OCI-LY1 (cell line): ENCODE data around the gene DTL.

ENCODE experiments used
- H2AFZ ChIP-seq: fragments of 200-600 bp; sonication (generic), shearing (Covaris generic); 2 replicates; pipeline ENCODE4 v1.6.0; 2014; ENCODE audit warnings: antibody characterized with exemption, mild to moderate bottlenecking, low read length
- H3F3A ChIP-seq: fragments of 200-600 bp; sonication (generic), shearing (Covaris generic); 2 replicates; pipeline ENCODE4 v1.6.0; 2014; ENCODE audit warnings: mild to moderate bottlenecking, antibody characterized with exemption, low read length, moderate library complexity; ENCODE audit not compliant: insufficient read depth
- H3K27ac ChIP-seq: fragments of 200-600 bp; sonication (generic); 2 replicates; pipeline ENCODE4 v1.5.1; 2014; ENCODE audit warnings: low read length, mixed run types, mild to moderate bottlenecking, low read depth; ENCODE audit not compliant: poor library complexity, severe bottlenecking
- H3K27me3 ChIP-seq: fragments of 200-600 bp; sonication (generic); 2 replicates; pipeline ENCODE4 v1.6.0; 2014; ENCODE audit warnings: antibody characterized with exemption, mild to moderate bottlenecking, low read length, moderate library complexity; ENCODE audit not compliant: insufficient read depth
- H3K36me3 ChIP-seq: fragments of 200-600 bp; sonication (generic); 2 replicates; pipeline ENCODE4 v1.6.1; 2014; ENCODE audit warnings: mild to moderate bottlenecking, antibody characterized with exemption, low read length, moderate library complexity, mixed read lengths; ENCODE audit not compliant: insufficient read depth
- H3K4me1 ChIP-seq: fragments of 200-600 bp; sonication (generic); 2 replicates; pipeline ENCODE4 v1.5.1; 2014; ENCODE audit warnings: mild to moderate bottlenecking, low read length, moderate library complexity; ENCODE audit not compliant: insufficient read depth, severe bottlenecking
- H3K4me2 ChIP-seq: fragments of 200-600 bp; sonication (generic), shearing (Covaris generic); 2 replicates; pipeline ENCODE4 v1.6.1; 2014; ENCODE audit warnings: low read length
- H3K4me3 ChIP-seq: fragments of 200-600 bp; sonication (generic); 2 replicates; pipeline ENCODE4 v1.5.1; 2014; ENCODE audit warnings: low read length, low read depth, mild to moderate bottlenecking, mixed read lengths; ENCODE audit not compliant: poor library complexity, severe bottlenecking
- H3K79me2 ChIP-seq: fragments of 200-600 bp; shearing (Covaris generic); 2 replicates; pipeline ENCODE4 v1.6.1; 2016; ENCODE audit warnings: mixed run types, low read length, mixed read lengths; ENCODE audit not compliant: insufficient read depth
- H3K9ac ChIP-seq: fragments of 200-600 bp; sonication (generic), shearing (Covaris generic); 2 replicates; pipeline ENCODE4 v1.6.1; 2014; ENCODE audit warnings: mild to moderate bottlenecking, low read length, mixed read lengths
- H3K9me2 ChIP-seq: fragments of 200-600 bp; sonication (generic), shearing (Covaris generic); 2 replicates; pipeline ENCODE4 v1.6.1; 2014; ENCODE audit warnings: low read depth, mild to moderate bottlenecking, low read length, mixed read lengths
- H3K9me3 ChIP-seq: fragments of 200-600 bp; shearing (Covaris generic); 2 replicates; pipeline ENCODE4 v1.6.1; 2014; ENCODE audit warnings: low read length, mixed read lengths
- H4K20me1 ChIP-seq: fragments of 200-600 bp; sonication (generic), shearing (Covaris generic); 2 replicates; pipeline ENCODE4 v1.6.0; 2016; ENCODE audit warnings: mild to moderate bottlenecking, low read length; ENCODE audit not compliant: insufficient read depth
- EZH2 ChIP-seq: fragments of 200-600 bp; sonication (generic), shearing (Covaris generic); IDR thresholded peaks from 2 replicates; pipeline ENCODE4 v1.8.0; 2017; ENCODE audit warnings: borderline replicate concordance, mixed run types, mild to moderate bottlenecking, antibody characterized with exemption, low read length, moderate library complexity, mixed read lengths
- TF ChIP-seq, protein P1 (sequence below): fragments of 200-600 bp; sonication (generic), shearing (Covaris generic); IDR thresholded peaks from 2 replicates; pipeline ENCODE4 v1.5.1; 2017; ENCODE audit warnings: mild to moderate bottlenecking, antibody characterized with exemption, low read length, moderate library complexity, mixed read lengths

DTL gene

DNA sequence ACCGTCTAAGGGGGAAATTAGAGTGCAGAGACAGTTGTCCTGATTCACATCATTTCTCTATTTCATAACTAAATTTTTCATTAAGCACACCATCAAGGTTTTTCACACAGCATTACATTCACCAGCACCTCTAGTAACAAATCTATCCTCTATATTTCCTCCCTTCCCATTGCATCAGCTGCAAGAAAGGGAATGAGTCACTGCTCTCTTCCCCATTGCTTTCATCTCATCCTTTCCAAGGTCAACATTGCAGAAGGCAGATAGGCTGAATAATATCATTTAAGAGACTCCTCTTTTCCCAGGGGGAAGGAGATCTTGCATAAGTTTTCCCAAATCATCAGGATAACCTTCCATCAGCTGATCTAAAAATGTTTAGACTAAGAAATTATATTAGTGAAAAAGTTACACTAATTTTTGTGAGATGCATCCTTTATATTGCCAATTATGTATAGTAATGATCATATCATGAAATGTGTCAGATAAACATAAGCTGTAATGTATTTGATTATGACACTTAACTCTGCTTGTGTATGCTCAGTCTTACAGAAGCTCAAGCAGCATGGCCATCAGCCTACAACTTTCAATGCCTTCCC, 4.5 kb upstream of the DTL start:
- H2AFZ ChIP-seq = no peak overlapping the region
- H4K20me1 ChIP-seq = no peaks in the 10 kb centered on the region
- peaks cover 44% of the 10 kb centered on the region for H3K4me1 ChIP-seq
- peaks cover 78% of the 10 kb centered on the region for H3K79me2 ChIP-seq
- H3K4me2 ChIP-seq = peak overlapping the region; percentile 32; the same call in 1 of the 2 replicates
- H3K9ac ChIP-seq = no peak overlapping the region
- H3K4me3 ChIP-seq = no peak overlapping the region
- no peaks in the 10 kb centered on the region for H3F3A ChIP-seq
- no peaks in the 10 kb centered on the region for H3K9me2 ChIP-seq
- H3K9me3 ChIP-seq = no peaks in the 10 kb centered on the region
- no peak for TF ChIP-seq EZH2
- TF ChIP-seq, protein P1, sequence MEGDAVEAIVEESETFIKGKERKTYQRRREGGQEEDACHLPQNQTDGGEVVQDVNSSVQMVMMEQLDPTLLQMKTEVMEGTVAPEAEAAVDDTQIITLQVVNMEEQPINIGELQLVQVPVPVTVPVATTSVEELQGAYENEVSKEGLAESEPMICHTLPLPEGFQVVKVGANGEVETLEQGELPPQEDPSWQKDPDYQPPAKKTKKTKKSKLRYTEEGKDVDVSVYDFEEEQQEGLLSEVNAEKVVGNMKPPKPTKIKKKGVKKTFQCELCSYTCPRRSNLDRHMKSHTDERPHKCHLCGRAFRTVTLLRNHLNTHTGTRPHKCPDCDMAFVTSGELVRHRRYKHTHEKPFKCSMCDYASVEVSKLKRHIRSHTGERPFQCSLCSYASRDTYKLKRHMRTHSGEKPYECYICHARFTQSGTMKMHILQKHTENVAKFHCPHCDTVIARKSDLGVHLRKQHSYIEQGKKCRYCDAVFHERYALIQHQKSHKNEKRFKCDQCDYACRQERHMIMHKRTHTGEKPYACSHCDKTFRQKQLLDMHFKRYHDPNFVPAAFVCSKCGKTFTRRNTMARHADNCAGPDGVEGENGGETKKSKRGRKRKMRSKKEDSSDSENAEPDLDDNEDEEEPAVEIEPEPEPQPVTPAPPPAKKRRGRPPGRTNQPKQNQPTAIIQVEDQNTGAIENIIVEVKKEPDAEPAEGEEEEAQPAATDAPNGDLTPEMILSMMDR = no peak
- no peak overlapping the region for H3K27ac ChIP-seq
- H3K36me3 ChIP-seq = peaks cover 38% of the 10 kb centered on the region
- H3K27me3 ChIP-seq = no peaks in the 10 kb centered on the region

DNA sequence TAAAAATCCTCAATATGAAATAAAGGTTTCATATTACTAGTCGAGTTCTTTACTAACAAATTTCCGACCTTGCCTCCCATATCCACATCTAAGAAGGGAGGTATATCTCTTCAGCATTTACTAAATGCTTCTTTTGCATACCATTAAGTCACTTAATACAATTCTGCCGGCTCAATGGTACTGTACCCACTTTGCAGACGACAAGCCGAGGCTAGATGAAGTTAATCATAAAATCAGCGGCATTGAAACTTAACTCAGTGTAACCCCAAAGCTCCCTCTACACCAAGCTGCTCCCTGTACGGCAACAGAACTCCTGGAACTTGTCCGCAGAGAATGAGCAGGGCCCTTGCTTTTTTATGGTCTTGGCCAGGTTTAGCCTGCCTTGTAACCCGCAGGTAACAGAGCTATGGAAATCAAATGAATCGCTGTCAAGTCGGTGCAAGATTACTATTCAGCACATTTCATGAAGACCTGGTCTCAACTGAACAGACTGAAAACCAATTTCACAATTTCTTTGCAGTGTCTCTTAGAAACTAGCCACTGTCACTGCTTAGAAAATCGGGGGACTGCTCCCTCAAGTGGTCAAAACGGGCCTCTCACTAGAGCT, 929 bp upstream of the DTL start:
- H4K20me1 ChIP-seq = no peaks in the 10 kb centered on the region
- peak overlapping the region; percentile 80 for H3K9ac ChIP-seq
- peaks cover 79% of the 10 kb centered on the region for H3K79me2 ChIP-seq
- peaks cover 34% of the 10 kb centered on the region for H3K36me3 ChIP-seq
- TF ChIP-seq EZH2 = no peak
- TF ChIP-seq, protein P1 = no peak
- no peaks in the 10 kb centered on the region for H3K27me3 ChIP-seq
- no peaks in the 10 kb centered on the region for H3F3A ChIP-seq
- no peaks in the 10 kb centered on the region for H3K9me2 ChIP-seq
- peak overlapping the region; percentile 86 for H3K4me2 ChIP-seq
- H2AFZ ChIP-seq = no peak overlapping the region
- peak overlapping the region; percentile 89 for H3K4me3 ChIP-seq
- no peaks in the 10 kb centered on the region for H3K9me3 ChIP-seq
- H3K27ac ChIP-seq = peak overlapping the region; percentile 81
- peaks cover 71% of the 10 kb centered on the region for H3K4me1 ChIP-seq

DNA sequence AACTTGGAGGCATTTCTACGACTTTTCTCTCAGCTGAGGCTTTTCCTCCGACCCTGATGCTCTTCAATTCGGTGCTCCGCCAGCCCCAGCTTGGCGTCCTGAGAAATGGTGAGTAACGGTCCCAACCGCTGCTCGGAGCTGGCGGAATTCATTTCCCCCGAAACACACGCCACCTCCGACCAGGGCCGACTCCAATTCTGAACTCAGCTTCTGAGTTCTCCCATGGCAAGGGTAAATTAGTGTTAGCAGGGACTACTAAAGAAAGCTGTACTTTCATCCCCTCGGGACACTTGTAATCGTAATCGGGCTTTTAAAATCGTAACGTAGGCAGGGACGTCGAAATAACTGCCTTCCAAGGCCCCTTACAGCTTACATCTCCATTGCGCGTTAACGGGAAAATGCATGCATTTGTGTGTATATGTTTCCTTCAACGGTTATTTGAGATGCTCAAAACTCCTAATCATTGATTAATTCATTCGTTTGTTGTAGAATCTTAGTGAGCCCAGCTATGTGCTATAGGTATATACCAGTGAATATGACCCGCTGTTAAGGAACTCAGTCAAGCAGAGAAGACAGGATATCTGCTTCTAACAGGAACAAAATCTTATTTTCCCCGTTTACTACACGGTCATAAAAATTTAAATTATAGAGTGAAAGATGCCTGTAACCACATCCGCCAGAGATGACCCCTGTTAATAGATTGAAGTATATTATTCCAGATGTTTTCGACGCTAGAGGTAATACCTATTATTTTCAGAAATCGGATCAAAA, 472 bp downstream of the DTL start:
- peak overlapping the region; percentile 81 for H3K27ac ChIP-seq
- H3K4me2 ChIP-seq = peak overlapping the region; percentile 86
- no peak overlapping the region for H2AFZ ChIP-seq
- H3K4me1 ChIP-seq = peaks cover 71% of the 10 kb centered on the region
- H3K9me2 ChIP-seq = no peaks in the 10 kb centered on the region
- H4K20me1 ChIP-seq = no peaks in the 10 kb centered on the region
- peak overlapping the region; percentile 85 for H3K9ac ChIP-seq
- H3K36me3 ChIP-seq = peaks cover 41% of the 10 kb centered on the region
- TF ChIP-seq EZH2 = no peak
- TF ChIP-seq, protein P1 = no peak
- H3K27me3 ChIP-seq = no peaks in the 10 kb centered on the region
- H3K4me3 ChIP-seq = peak overlapping the region; percentile 89
- no peaks in the 10 kb centered on the region for H3K9me3 ChIP-seq
- no peaks in the 10 kb centered on the region for H3F3A ChIP-seq
- peaks cover 81% of the 10 kb centered on the region for H3K79me2 ChIP-seq
